Measurements from ENCODE around the gene MELTF. TPM values are rescaled to one million over a fixed set of nuclear protein-coding genes. Genes with fewer than 3 reads are reported as not detected.

MELTF gene
- total RNA-seq, 1 donor from 2014 or later: 21.6 TPM

DNA sequence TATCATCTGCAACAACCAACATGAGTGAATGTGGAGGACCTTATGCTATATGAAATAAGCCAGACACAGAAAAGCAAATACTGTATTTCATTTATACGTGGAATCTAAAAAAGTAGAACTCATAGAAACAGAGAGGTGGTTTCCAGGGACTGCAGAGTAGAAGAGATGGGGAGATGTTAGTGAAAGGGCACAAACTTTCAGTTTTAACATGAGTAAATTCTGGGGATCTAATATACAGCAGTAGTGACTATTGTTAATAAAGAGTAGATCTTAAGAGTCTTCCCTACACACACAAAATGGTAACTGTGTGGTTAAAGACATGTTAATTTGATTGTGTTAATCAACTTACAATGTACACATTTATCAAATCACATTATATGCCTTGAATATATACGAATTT lies 20.9 kb upstream of the MELTF start:
- intact Hi-C loops (cut with DNase I): no loop called here
- Histone ChIP-seq H3K36me3 (peaks cover 21 to 37% of the 10 kb centered on the region in 2 donors), H3K27me3 (no peaks in the 10 kb centered on the region), H3K9me3 (no peaks in the 10 kb centered on the region), H3K27ac (no peak overlapping the region), H3K4me1 (no peaks in the 10 kb centered on the region), H3K4me3 (no peak overlapping the region)
- DNase-seq (ENCODE audit: low spot score in 2 of 2): no peak
- TF ChIP-seq, protein P1, sequence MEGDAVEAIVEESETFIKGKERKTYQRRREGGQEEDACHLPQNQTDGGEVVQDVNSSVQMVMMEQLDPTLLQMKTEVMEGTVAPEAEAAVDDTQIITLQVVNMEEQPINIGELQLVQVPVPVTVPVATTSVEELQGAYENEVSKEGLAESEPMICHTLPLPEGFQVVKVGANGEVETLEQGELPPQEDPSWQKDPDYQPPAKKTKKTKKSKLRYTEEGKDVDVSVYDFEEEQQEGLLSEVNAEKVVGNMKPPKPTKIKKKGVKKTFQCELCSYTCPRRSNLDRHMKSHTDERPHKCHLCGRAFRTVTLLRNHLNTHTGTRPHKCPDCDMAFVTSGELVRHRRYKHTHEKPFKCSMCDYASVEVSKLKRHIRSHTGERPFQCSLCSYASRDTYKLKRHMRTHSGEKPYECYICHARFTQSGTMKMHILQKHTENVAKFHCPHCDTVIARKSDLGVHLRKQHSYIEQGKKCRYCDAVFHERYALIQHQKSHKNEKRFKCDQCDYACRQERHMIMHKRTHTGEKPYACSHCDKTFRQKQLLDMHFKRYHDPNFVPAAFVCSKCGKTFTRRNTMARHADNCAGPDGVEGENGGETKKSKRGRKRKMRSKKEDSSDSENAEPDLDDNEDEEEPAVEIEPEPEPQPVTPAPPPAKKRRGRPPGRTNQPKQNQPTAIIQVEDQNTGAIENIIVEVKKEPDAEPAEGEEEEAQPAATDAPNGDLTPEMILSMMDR (IDR thresholded peaks at IDR 0.05): no peak

DNA sequence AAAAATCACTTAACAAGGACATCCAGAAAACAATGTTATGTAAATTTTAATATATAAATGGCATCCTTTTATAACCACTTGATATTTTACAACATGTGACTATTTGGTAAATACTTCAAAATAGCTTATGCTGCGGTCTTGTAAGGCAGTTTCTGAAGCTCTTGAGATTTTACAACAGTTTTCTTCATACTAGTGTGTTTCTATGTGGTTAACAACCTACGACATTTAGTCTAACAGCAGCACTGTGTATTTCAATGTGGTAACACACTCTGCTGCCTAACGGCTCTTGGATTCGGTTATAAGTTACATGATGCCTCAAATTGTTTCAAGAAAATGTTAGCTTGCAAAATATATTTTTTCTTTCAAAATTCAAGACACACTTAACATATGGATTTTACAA lies 12.9 kb upstream of the MELTF start:
- Histone ChIP-seq H3K9me3 (no peaks in the 10 kb centered on the region), H3K4me3 (no peak overlapping the region), H3K36me3 (peaks cover 6 to 15% of the 10 kb centered on the region in 2 donors), H3K27ac (no peak overlapping the region), H3K4me1 (no peaks in the 10 kb centered on the region), H3K27me3 (no peaks in the 10 kb centered on the region)
- no peak for DNase-seq (ENCODE audit: low spot score in 2 of 2)
- intact Hi-C loops (cut with DNase I): no loop called here
- TF ChIP-seq, protein P1 (IDR thresholded peaks at IDR 0.05): no peak

DNA sequence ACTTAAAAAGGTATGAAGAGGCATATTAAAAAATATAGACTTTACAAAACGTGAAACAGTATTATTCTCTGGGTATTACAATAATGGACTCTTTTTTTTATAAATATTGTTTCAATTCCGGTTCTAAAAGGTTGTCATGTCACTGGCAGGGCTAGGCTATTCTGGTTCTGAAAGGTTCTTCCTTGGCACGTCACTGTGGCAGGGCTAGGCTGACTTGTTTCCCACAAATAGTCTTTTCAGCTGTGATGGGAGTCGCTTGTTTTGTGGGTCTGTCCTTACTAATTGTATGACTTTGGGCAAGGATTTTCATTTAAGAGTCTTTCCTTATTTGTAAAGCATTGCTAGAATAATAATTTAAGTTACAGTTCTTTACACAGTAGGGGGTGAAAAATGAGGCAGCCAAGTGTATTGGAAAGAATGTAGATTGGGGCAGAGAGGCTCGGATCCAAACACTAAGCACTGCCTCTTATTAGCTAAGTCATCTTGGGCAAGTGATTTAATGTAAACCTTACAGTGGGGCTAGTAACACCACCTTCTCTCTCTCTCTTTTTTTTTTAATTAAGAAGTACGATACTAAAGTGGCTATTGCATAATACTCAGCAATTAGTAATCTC lies 12.4 kb upstream of the MELTF start:
- no peak overlapping the region for H3K4me3 ChIP-seq

DNA sequence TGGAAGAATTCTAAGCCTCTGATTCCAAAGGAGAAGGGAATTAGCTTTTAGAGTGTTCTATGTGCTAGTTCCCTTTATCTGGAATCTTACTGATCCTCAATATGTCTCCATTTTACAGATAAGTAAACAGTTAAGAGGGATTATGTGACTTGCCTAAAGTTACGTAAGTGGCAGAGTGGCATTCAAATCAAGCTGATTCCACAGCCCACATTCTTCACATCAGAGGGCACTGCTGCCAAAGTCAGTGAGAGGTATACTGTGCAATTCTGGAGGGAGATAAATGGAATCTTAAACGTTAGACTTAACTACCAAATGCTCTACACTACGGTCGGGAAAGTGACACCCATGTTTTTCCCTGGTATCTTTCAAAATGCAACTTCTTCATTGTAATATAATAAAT lies 11.0 kb upstream of the MELTF start:
- H3K27me3 ChIP-seq: no peaks in the 10 kb centered on the region
- TF ChIP-seq, protein P1 (IDR thresholded peaks at IDR 0.05): no peak
- H3K27ac ChIP-seq: no peak overlapping the region
- no peak overlapping the region for H3K4me3 ChIP-seq
- intact Hi-C loops (cut with DNase I): no loop called here
- no peaks in the 10 kb centered on the region for H3K9me3 ChIP-seq
- no peak for DNase-seq (ENCODE audit: low spot score in 2 of 2)
- no peaks in the 10 kb centered on the region for H3K4me1 ChIP-seq
- H3K36me3 ChIP-seq: peaks cover 6 to 7% of the 10 kb centered on the region in 2 donors

More for the DNA sequence above, 12.4 kb upstream of the MELTF start:
- Histone ChIP-seq H3K36me3 (peaks cover 6 to 15% of the 10 kb centered on the region in 2 donors), H3K9me3 (no peaks in the 10 kb centered on the region), H3K27ac (no peak overlapping the region), H3K4me1 (no peaks in the 10 kb centered on the region), H3K27me3 (no peaks in the 10 kb centered on the region)
- TF ChIP-seq, protein P1 (IDR thresholded peaks at IDR 0.05): no peak
- intact Hi-C loops (cut with DNase I): no loop called here
- DNase-seq (ENCODE audit: low spot score in 2 of 2): no peak

DNA sequence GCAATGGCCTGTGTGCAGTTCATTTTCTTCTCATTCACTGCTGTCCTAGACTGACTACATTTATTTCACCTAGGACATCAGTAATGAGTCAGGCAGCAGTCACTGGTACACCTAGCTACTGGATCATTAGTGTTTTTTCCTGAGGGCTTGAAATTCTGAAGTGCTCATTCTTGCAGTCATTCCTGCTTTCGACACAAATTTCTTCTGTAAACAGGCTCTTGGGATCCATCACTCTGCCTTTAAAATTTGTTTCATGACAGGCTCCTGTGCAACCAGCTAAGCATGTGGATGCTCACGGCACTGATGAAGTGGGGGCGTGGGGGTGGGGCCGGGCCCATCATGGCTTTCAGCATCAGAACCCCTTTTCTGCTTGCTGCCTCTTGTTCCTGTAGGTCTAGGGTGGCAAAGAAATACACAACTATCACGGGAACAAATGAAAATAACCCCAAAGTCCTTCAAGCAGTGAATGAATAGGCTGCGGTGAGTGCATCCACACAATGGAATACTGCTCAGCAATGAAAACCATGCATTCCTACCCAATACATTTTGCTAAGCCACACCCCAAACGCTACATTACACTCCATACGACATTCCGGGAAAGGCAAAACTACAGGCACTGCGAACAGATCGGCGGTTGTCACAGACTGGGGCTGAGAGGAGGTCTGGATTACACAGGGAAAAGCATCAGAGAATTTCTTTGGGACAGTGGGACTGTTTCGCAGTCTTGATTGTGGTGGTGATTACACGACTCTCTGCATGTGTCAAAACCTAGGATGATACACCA lies 9.3 kb upstream of the MELTF start:
- H3K4me1 ChIP-seq: no peaks in the 10 kb centered on the region
- H3K36me3 ChIP-seq: no peaks in the 10 kb centered on the region
- no peaks in the 10 kb centered on the region for H3K27me3 ChIP-seq
- H3K9me3 ChIP-seq: no peaks in the 10 kb centered on the region
- intact Hi-C loops (cut with DNase I): no loop called here
- H3K27ac ChIP-seq: no peak overlapping the region
- DNase-seq (ENCODE audit: low spot score in 2 of 2): no peak
- no peak overlapping the region for H3K4me3 ChIP-seq
- TF ChIP-seq, protein P1 (IDR thresholded peaks at IDR 0.05): no peak

All from ascending aorta (tissue), 2 donors.